ENCODE data around the gene PHF20. TPM values are rescaled to one million over a fixed set of nuclear protein-coding genes. Genes with fewer than 3 reads are reported as not detected.

PHF20 gene
- total and polyA plus RNA-seq, 2 of the 8 experiments (the other 6 are each of a cell fraction or from before 2014, with no cell fraction given) = 25.6 to 70.1 TPM

- Histone ChIP-seq H3K56ac (replicated peaks; ENCODE audit: insufficient read length, low read depth, low read length) (no peak overlapping the region), H3K23me2 (ENCODE audit: low read depth, low read length) (no peaks in the 10 kb centered on the region), H4K91ac (replicated peaks; ENCODE audit: insufficient read length, low read length) (no peak overlapping the region), H2BK5ac (ENCODE audit: low read depth, low read length) (no peak overlapping the region), H3K27me3 (replicated peaks in 1 of 4; ENCODE audit: control insufficient read depth in 3 of 4, extremely low read depth in 1 of 4, insufficient read depth in 3 of 4, low read length in 3 of 4) (no peaks in the 10 kb centered on the region), H3K4me3 (ENCODE audit: extremely low read depth in 1 of 4, insufficient read depth in 2 of 4, low read depth in 3 of 4, low read length in 4 of 4) (no peak overlapping the region), H3K9ac (replicated peaks in 1 of 4; ENCODE audit: extremely low read depth in 1 of 4, low read depth in 3 of 4, low read length in 3 of 4) (no peak overlapping the region), H4K8ac (ENCODE audit: extremely low read depth, insufficient read depth, low read length) (no peak overlapping the region), H3K14ac (ENCODE audit: insufficient read length) (no peak overlapping the region), H3K4me1 (replicated peaks in 1 of 4; ENCODE audit: control insufficient read depth in 3 of 4, insufficient read depth in 4 of 4, low read length in 3 of 4) (no peaks in the 10 kb centered on the region), H3K23ac (ENCODE audit: insufficient read length) (no peak overlapping the region), H4K20me1 (replicated peaks in 1 of 2; ENCODE audit: control insufficient read depth in 1 of 2, insufficient read depth in 2 of 2, low read length in 2 of 2) (peaks cover 0 to 2% of the 10 kb centered on the region in 2 experiments), H3K79me1 (ENCODE audit: low read depth, low read length) (no peaks in the 10 kb centered on the region), H2AFZ (ENCODE audit: low read length) (no peak overlapping the region), H2BK15ac (ENCODE audit: low read length) (no peak overlapping the region), H3K79me2 (ENCODE audit: control insufficient read depth in 1 of 2, insufficient read depth in 2 of 2, low read length in 2 of 2) (peaks cover 0 to 19% of the 10 kb centered on the region in 2 experiments; a peak in 2 of 4 replicates), H3K27ac (ENCODE audit: low read depth, low read length) (no peak overlapping the region), H3K9me3 (ENCODE audit: insufficient read depth in 2 of 2, low read depth in 1 of 2, low read length in 1 of 2) (no peaks in the 10 kb centered on the region), H3K4ac (replicated peaks; ENCODE audit: insufficient read length, low read depth, low read length) (no peak overlapping the region), H3K18ac (ENCODE audit: extremely low read depth, low read length) (no peak overlapping the region), H4K5ac (ENCODE audit: insufficient read length, low read depth, low read length) (no peak overlapping the region), H3K4me2 (ENCODE audit: insufficient read depth in 1 of 2, low read depth in 2 of 2, low read length in 2 of 2) (no peak overlapping the region), H2BK12ac (ENCODE audit: low read depth, low read length) (no peak overlapping the region), H3K36me3 (ENCODE audit: control insufficient read depth in 2 of 4, insufficient read depth in 4 of 4, low read length in 3 of 4) (no peaks in the 10 kb centered on the region; a peak in 1 of 8 replicates), H2BK20ac (ENCODE audit: low read length) (no peak overlapping the region), H2AK5ac (ENCODE audit: low read depth, low read length) (no peak overlapping the region), H2BK120ac (replicated peaks; ENCODE audit: low read depth, low read length) (no peak overlapping the region)
- FAIRE-seq = no peak
- 96% methylated on average over 4 of the region's 4 CpGs; no CpG with 5 or more reads in 1 of the 2 experiments for WGBS, 2 experiments (ENCODE audit: extremely low coverage in 1 of 2, insufficient coverage in 1 of 2, insufficient read length in 1 of 2, insufficient replicate concordance in 2 of 2, low coverage in 1 of 2, low lambda C conversion rate in 2 of 2, missing lambda C conversion rate in 1 of 2)
- TF ChIP-seq E2F6 (IDR thresholded peaks at IDR 0.05) = no peak
- POLR2A ChIA-PET (ENCODE audit: partially characterized antibody) = interaction anchor here (0.9 to 1.6 kb wide), 4 partner anchors 9 to 87 kb away, joined by 3 to 5 read pairs (median 3); partner anchors contain the start of genes PHF20 and RBM39
- CTCF ChIA-PET (ENCODE audit: partially characterized antibody) = no interaction called here
- no peak for DNase-seq (ENCODE audit: low read depth in 1 of 2, low spot score in 2 of 2)
Measured at GRCh38 chr20:35828916-35829315, 57.1 kb downstream of the PHF20 start.
